Smooth muscle cell (in vitro differentiated cells): Measurements from ENCODE around the gene HDAC8. TPM values are rescaled to one million over a fixed set of nuclear protein-coding genes. Genes with fewer than 3 reads are reported as not detected.

Experiments
- DNase-seq: peaks from one replicate; lab custom pipeline; 2025; ENCODE audit not compliant: unreplicated experiment; lab: John Stamatoyannopoulos, UW
- H2AFZ ChIP-seq: fragments of 200-600 bp; sonication (generic); 2 replicates; pipeline ENCODE4 v1.6.0; 2016; ENCODE audit warnings: antibody characterized with exemption, low read depth, mild to moderate bottlenecking
- H3F3A ChIP-seq: fragments of 200-600 bp; sonication (generic); 2 replicates; pipeline ENCODE4 v1.6.0; 2017; ENCODE audit warnings: antibody characterized with exemption, low read depth
- H3K27ac ChIP-seq: fragments of 200-600 bp; sonication (generic); 2 replicates; pipeline ENCODE4 v1.5.1; 2016; ENCODE audit warnings: low read depth, mild to moderate bottlenecking
- H3K27me3 ChIP-seq: fragments of 200-600 bp; sonication (generic); 2 replicates; pipeline ENCODE4 v1.6.1; 2016; ENCODE audit warnings: low read depth, mild to moderate bottlenecking
- H3K36me3 ChIP-seq: fragments of 200-600 bp; sonication (generic); 2 replicates; pipeline ENCODE4 v1.5.1; 2016; ENCODE audit warnings: low read depth
- H3K4me1 ChIP-seq: fragments of 200-600 bp; sonication (generic); 2 replicates; pipeline ENCODE4 v1.5.1; 2016; ENCODE audit warnings: low read depth
- H3K4me2 ChIP-seq: fragments of 200-600 bp; sonication (generic); 2 replicates; pipeline ENCODE4 v1.6.0; 2016; ENCODE audit warnings: mild to moderate bottlenecking
- H3K4me3 ChIP-seq: fragments of 200-600 bp; sonication (generic); 2 replicates; pipeline ENCODE4 v1.5.1; 2016; ENCODE audit warnings: mild to moderate bottlenecking
- H3K79me2 ChIP-seq: fragments of 200-600 bp; sonication (generic); 2 replicates; pipeline ENCODE4 v1.6.0; 2016; ENCODE audit warnings: low read depth, mild to moderate bottlenecking
- H3K9ac ChIP-seq: fragments of 200-600 bp; sonication (generic); 2 replicates; pipeline ENCODE4 v1.6.0; 2016; ENCODE audit warnings: low read depth
- H3K9me3 ChIP-seq: fragments of 200-600 bp; sonication (generic); replicated peaks from 2 replicates; pipeline ENCODE4 v1.5.1; 2016; ENCODE audit warnings: low read depth
- H4K20me1 ChIP-seq: fragments of 200-600 bp; sonication (generic); 2 replicates; pipeline ENCODE4 v1.6.0; 2016; ENCODE audit warnings: low read depth
- CTCF ChIP-seq: fragments of 200-600 bp; sonication (generic); IDR thresholded peaks from 2 replicates; pipeline ENCODE4 v1.5.1; 2017; ENCODE audit warnings: borderline replicate concordance, mild to moderate bottlenecking, antibody characterized with exemption; ENCODE audit not compliant: insufficient read depth, poor library complexity, severe bottlenecking
- WGBS: methylation state at CpG from one replicate; pipeline ENCODE4 v1.1.7; 2016; ENCODE audit warnings: low lambda C conversion rate; 5-methylcytosine and 5-hydroxymethylcytosine counted together
- polyA plus RNA-seq: library from polyadenylated mRNA; unstranded; fragments of >200 nt; fragmentation: Nextera tagmentation; extraction: Ambion mirVana; gene quantifications from 2 replicates; pipeline ENCODE4 v1.2.1, GENCODE V29; 2016
- total RNA-seq: library from RNA; depleted of rRNA; stranded (reverse); fragments of >200 nt; gene quantifications from 2 replicates; pipeline ENCODE4 v1.2.3, GENCODE V29; 2014

The HDAC8 gene
- total and polyA plus RNA-seq, 2 experiments from 2014 or later: 23.1 to 40.7 TPM

GRCh38 chrX:72308209-72308565, 264.5 kb downstream of the HDAC8 start:
- H3F3A ChIP-seq: no peaks in the 10 kb centered on the region
- H3K27ac ChIP-seq: no peak overlapping the region
- peaks cover 43% of the 10 kb centered on the region for H3K27me3 ChIP-seq
- H4K20me1 ChIP-seq: no peaks in the 10 kb centered on the region
- H3K79me2 ChIP-seq: no peaks in the 10 kb centered on the region
- peak overlapping the region; percentile 37 for H3K4me3 ChIP-seq
- H3K4me1 ChIP-seq: no peaks in the 10 kb centered on the region
- no peak overlapping the region for H3K9ac ChIP-seq
- H3K4me2 ChIP-seq: peak overlapping the region; percentile 82
- H3K36me3 ChIP-seq: no peaks in the 10 kb centered on the region
- 42% methylated on average over 11 of the region's 11 CpGs for WGBS
- no peak for DNase-seq
- no peaks in the 10 kb centered on the region for H3K9me3 ChIP-seq
- H2AFZ ChIP-seq: no peak overlapping the region
- no peak for TF ChIP-seq CTCF

GRCh38 chrX:72307646-72308051, 265.0 kb downstream of the HDAC8 start:
- Histone ChIP-seq H3K27me3 (peaks cover 49% of the 10 kb centered on the region), H2AFZ (no peak overlapping the region), H3F3A (no peaks in the 10 kb centered on the region), H3K27ac (no peak overlapping the region), H3K4me1 (no peaks in the 10 kb centered on the region), H3K79me2 (no peaks in the 10 kb centered on the region), H3K9me3 (no peaks in the 10 kb centered on the region), H3K36me3 (no peaks in the 10 kb centered on the region), H3K9ac (no peak overlapping the region), H4K20me1 (no peaks in the 10 kb centered on the region), H3K4me3 (peak overlapping the region; percentile 51), H3K4me2 (peak overlapping the region; percentile 82)
- DNase-seq: no peak
- no peak for TF ChIP-seq CTCF
- WGBS: 40% methylated on average over 17 of the region's 17 CpGs

GRCh38 chrX:72306851-72307645, 265.6 kb downstream of the HDAC8 start:
- Histone ChIP-seq H3K79me2 (no peaks in the 10 kb centered on the region), H3K27ac (no peak overlapping the region), H3F3A (no peaks in the 10 kb centered on the region), H3K27me3 (peaks cover 53% of the 10 kb centered on the region), H3K9ac (no peak overlapping the region), H3K9me3 (no peaks in the 10 kb centered on the region), H4K20me1 (no peaks in the 10 kb centered on the region), H2AFZ (peak overlapping the region; percentile 5), H3K4me2 (peak overlapping the region; percentile 82), H3K4me1 (no peaks in the 10 kb centered on the region), H3K36me3 (no peaks in the 10 kb centered on the region), H3K4me3 (peak overlapping the region; percentile 51)
- DNase-seq: no peak
- no peak for TF ChIP-seq CTCF
- 45% methylated on average over 55 of the region's 56 CpGs for WGBS
